HG02870 (cell line): ENCODE data around the gene TSPAN31.

Experiments
- ATAC-seq: cut with Tn5 transposase; IDR thresholded peaks from one replicate; pipeline ENCODE4 v1.9.1; 2021; ENCODE audit warnings: mild to moderate bottlenecking, moderate library complexity; ENCODE audit not compliant: unreplicated experiment

Gene TSPAN31, protein sequence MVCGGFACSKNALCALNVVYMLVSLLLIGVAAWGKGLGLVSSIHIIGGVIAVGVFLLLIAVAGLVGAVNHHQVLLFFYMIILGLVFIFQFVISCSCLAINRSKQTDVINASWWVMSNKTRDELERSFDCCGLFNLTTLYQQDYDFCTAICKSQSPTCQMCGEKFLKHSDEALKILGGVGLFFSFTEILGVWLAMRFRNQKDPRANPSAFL

GRCh38 chr12:57744777-57745484 lies at the start of gene TSPAN31:
TSS of gene TSPAN31 (plus strand) at chr12:57745039. CDS start at chr12:57745155, 116 bp downstream.
- ATAC-seq: peak; percentile 82

GRCh38 chr12:57695770-57696432 lies 48.9 kb upstream of the TSPAN31 start:
- no peak for ATAC-seq

GRCh38 chr12:57697076-57697475 lies 47.8 kb upstream of the TSPAN31 start:
- ATAC-seq: no peak

DNA sequence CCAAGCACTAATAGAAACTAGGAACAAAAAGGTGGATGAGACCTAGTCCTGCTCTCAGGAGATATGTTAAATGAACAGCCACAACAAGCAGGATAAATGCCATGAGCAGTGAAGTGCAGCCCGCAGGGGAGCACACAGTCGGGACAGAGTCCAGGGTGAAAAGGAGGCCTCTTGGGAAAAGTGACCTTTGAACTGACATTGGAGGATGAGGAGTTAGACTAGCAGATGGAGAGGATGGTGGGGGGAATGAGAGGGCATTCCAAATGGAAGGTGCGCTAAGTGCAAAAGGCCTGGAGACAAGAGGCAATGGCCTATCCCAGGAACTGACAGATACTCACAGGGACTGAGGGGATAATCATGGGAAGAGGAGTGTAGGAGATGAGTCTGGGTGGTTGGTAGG lies 46.4 kb upstream of the TSPAN31 start:
- ATAC-seq: no peak

GRCh38 chr12:57700317-57700716 lies 44.5 kb upstream of the TSPAN31 start:
- ATAC-seq: no peak

GRCh38 chr12:57707250-57707649 lies 37.6 kb upstream of the TSPAN31 start:
- ATAC-seq: no peak

DNA sequence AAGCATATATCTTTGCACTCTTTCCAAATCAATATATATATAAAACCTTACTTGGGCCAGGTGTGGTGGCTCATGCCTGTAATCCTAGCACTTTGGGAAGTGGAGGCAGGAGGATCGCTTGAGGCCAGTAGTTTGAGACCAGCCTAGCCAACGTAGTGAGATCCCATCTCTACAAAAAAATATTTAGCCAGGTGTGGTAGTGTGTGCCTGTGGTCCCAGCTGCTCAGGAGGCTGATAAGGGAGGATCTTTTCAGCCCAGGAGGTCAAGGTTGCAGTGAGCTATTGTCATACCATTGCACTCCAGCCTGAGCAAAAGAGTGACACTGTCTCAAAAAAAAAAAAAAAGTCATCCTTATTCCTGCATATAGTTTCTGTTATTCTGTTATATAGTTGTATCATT lies 36.5 kb upstream of the TSPAN31 start:
- ATAC-seq: no peak

DNA sequence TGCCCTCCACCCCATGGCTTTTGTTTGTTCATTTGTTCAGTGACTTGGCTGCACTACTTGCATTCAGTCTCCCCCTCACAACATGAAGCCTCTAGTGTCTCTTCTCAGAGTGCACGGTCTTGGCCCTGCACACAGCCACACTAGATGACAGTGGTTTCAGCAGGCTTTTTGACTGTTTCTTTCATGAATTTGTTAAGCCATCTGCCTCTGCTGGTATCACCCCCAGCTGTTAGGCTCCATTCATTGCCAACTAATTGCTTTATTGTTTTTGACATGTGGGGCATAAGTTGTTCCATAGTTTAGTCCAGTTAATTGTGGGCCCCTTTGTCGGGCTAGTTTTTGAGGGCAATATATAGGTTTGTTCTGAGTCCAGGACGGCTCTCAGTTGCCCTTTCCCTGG lies 32.1 kb upstream of the TSPAN31 start:
- no peak for ATAC-seq

DNA sequence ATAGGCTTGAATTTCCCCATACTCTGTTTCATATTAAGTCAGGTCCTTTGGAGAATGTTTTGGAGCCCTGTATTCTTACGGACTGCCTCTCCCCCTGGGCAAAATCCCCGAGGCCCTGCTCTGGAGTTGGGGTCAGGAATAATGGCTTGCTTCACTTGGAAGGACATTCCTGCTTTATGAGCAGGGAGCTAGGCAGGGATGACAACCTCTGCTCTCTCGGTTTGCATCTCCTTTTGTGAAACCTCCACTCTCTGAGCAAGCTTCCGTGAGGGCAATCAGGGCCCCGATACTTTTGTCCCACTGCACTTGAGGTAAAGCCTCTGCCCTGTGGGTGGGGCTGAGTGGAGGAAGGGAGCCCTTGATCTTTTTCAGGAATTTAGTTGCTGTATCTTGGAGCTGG lies 31.6 kb upstream of the TSPAN31 start:
- no peak for ATAC-seq

- ATAC-seq: peak; percentile 61
Observed at GRCh38 chr12:57715036-57715748, 29.6 kb upstream of the TSPAN31 start.

- ATAC-seq: no peak
Observed at GRCh38 chr12:57715786-57716185, 29.1 kb upstream of the TSPAN31 start.

- ATAC-seq: no peak
Observed at GRCh38 chr12:57716305-57716704, 28.5 kb upstream of the TSPAN31 start.

- ATAC-seq: no peak
Observed at GRCh38 chr12:57717131-57717530, 27.7 kb upstream of the TSPAN31 start.

DNA sequence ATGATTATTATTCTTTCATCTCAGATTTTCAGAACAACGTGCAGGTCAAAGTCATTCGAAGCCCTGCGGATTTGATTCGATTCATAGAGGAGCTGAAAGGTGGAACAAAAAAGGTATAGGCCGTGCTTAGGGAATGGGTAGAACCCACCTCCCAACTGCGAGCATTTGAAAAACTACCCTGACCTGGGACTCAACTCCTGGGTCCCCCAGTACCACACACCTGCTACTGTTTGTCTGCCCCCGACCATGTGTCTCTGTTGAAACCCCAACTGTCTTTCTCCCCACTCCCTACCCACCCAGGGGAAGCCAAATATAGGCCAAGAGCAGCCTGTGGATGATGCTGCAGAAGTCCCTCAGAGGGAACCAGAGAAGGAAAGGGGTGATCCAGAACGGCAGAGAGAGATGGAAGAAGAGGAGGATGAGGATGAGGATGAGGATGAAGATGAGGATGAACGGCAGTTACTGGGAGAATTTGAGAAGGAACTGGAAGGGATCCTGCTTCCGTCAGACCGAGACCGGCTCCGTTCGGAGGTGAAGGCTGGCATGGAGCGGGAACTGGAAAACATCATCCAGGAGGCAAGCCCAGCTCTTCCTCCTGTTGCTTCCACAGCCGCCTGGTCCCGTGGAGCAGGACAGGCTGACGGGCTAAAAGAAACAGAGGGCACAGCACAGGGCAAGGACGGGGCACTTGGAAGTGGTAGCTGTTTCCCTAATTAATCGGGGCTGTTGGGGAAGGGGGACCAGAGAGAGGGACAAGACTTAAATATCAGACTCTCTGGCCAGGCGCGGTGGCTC lies 26.8 kb upstream of the TSPAN31 start:
- no peak for ATAC-seq

GRCh38 chr12:57718641-57719528 lies 26.0 kb upstream of the TSPAN31 start:
- ATAC-seq: no peak

DNA sequence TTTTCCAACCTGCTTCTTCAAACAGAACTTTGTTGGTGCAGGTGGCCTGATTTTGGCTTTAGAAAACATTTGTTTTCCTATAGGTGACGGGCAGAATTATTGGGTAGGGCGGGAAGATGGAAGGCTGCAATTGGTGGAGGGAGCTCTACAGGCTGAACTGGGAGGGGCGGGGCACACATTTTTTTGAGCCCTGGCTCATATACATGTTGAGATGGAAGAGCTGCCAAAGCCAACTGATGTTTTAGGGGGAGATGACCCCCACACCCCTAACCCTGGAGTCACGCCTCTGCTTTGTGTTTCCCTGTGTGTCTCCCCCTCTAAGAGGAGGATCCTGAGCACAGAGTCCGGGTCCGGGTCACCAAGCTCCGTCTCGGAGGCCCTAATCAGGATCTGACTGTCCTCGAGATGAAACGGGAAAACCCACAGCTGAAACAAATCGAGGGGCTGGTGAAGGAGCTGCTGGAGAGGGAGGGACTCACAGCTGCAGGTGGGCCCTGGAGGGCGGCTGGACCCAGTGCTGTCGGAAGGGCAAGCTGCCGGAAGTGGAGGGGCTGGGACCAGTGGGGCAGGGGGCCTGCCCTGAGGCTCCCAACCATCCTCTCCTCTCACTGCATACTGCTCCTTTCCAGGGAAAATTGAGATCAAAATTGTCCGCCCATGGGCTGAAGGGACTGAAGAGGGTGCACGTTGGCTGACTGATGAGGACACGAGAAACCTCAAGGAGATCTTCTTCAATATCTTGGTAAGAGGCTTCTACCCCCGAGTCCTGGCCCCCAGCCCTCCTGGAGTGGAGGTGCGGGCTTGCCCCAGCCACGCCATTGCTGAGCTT lies 24.8 kb upstream of the TSPAN31 start:
- ATAC-seq: no peak

DNA sequence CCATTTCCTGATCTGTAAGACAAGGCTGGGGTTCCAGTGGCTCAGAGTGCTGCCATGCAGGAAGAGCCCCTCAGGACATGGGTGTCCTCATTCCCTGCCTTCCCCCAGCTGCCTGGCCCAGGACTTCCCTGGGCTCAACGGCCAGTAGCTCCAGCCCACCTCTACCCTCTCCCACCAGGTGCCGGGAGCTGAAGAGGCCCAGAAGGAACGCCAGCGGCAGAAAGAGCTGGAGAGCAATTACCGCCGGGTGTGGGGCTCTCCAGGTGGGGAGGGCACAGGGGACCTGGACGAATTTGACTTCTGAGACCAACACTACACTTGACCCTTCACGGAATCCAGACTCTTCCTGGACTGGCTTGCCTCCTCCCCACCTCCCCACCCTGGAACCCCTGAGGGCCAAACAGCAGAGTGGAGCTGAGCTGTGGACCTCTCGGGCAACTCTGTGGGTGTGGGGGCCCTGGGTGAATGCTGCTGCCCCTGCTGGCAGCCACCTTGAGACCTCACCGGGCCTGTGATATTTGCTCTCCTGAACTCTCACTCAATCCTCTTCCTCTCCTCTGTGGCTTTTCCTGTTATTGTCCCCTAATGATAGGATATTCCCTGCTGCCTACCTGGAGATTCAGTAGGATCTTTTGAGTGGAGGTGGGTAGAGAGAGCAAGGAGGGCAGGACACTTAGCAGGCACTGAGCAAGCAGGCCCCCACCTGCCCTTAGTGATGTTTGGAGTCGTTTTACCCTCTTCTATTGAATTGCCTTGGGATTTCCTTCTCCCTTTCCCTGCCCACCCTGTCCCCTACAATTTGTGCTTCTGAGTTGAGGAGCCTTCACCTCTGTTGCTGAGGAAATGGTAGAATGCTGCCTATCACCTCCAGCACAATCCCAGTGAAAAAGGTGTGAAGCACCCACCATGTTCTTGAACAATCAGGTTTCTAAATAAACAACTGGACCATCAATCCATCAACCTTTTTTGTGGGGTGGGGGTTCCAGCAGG lies 23.9 kb upstream of the TSPAN31 start:
- ATAC-seq: no peak
